ENCODE data around the gene TRIM56. TPM values are rescaled to one million over a fixed set of nuclear protein-coding genes. Genes with fewer than 3 reads are reported as not detected.
A peak's percentile ranks its signal among the peaks of the same experiment; 100 is the strongest.

The TRIM56 gene
- total RNA-seq, 1 donor from 2014 or later, result 16.0 TPM

DNA sequence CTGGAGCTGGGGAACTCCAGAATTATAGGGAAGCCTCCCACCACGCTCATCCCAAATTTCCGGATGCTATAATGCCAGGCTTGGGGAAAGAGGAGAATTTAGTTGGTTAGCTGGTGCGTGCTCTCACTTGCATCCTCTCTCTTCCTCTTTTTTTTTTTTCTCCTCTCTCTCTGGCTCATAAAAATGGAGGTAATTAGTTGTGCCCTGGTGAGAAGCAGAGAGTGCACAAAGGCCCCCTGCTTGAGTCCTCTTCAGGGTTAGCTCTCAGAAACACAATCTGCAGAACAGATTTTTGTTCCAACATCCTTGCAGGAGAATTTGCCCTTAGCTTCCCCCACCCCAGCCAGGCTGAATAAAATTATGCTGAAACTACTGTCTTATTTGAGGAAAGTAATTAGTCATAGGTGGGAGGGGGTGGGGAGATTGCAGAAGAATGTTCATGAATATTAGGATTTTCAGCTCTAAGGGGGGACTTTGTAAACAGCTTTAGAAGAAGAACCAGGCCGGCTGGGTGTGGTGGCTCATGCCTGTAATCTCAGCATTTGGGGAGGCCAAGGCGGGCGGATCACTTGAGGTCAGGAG lies 49.2 kb downstream of the TRIM56 start:
- Mint-ChIP-seq H3K4me1 (peaks cover 29% of the 10 kb centered on the region), H3K4me3 (no peak overlapping the region), H3K36me3 (ENCODE audit: low read depth) (no peaks in the 10 kb centered on the region), H3K27ac (ENCODE audit: unreplicated experiment) (no peak overlapping the region), H3K9me3 (no peaks in the 10 kb centered on the region), H3K27me3 (ENCODE audit: low read depth) (peaks cover 4% of the 10 kb centered on the region)
- no peak for TF ChIP-seq CTCF (conservative IDR thresholded peaks at IDR 0.05)
- DNase-seq (ENCODE audit: low read depth, low spot score), result no peak

DNA sequence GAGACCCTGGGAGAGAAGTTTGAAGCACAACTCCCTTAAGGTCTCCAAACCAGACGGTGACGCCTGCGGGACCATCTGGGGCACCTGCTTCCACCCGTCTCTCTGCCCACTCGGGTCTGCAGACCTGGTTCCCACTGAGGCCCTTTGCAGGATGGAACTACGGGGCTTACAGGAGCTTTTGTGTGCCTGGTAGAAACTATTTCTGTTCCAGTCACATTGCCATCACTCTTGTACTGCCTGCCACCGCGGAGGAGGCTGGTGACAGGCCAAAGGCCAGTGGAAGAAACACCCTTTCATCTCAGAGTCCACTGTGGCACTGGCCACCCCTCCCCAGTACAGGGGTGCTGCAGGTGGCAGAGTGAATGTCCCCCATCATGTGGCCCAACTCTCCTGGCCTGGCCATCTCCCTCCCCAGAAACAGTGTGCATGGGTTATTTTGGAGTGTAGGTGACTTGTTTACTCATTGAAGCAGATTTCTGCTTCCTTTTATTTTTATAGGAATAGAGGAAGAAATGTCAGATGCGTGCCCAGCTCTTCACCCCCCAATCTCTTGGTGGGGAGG lies 52.5 kb downstream of the TRIM56 start:
- Mint-ChIP-seq H3K9me3 (no peaks in the 10 kb centered on the region), H3K4me3 (no peak overlapping the region)
- TF ChIP-seq CTCF (conservative IDR thresholded peaks at IDR 0.05), result no peak

DNA sequence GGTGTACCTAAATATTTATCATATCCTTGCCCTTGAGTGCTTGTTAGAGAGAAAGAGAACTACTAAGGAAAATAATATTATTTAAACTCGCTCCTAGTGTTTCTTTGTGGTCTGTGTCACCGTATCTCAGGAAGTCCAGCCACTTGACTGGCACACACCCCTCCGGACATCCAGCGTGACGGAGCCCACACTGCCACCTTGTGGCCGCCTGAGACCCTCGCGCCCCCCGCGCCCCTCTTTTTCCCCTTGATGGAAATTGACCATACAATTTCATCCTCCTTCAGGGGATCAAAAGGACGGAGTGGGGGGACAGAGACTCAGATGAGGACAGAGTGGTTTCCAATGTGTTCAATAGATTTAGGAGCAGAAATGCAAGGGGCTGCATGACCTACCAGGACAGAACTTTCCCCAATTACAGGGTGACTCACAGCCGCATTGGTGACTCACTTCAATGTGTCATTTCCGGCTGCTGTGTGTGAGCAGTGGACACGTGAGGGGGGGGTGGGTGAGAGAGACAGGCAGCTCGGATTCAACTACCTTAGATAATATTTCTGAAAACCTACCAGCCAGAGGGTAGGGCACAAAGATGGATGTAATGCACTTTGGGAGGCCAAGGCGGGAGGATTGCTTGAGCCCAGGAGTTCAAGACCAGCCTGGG lies 53.1 kb downstream of the TRIM56 start:
- Mint-ChIP-seq H3K27me3 (ENCODE audit: low read depth) (peaks cover 4% of the 10 kb centered on the region), H3K9me3 (no peaks in the 10 kb centered on the region), H3K27ac (ENCODE audit: unreplicated experiment) (peak overlapping the region; percentile 98), H3K4me1 (peaks cover 36% of the 10 kb centered on the region), H3K36me3 (ENCODE audit: low read depth) (no peaks in the 10 kb centered on the region), H3K4me3 (peak overlapping the region; percentile 65)
- peak; percentile 68 for DNase-seq (ENCODE audit: low read depth, low spot score)
- peak; percentile 80 for TF ChIP-seq CTCF (conservative IDR thresholded peaks at IDR 0.05)

More for the DNA sequence above, 52.5 kb downstream of the TRIM56 start:
- DNase-seq (ENCODE audit: low read depth, low spot score), result no peak
- peaks cover 39% of the 10 kb centered on the region for H3K4me1 Mint-ChIP-seq
- peaks cover 4% of the 10 kb centered on the region for H3K27me3 Mint-ChIP-seq (ENCODE audit: low read depth)
- no peaks in the 10 kb centered on the region for H3K36me3 Mint-ChIP-seq (ENCODE audit: low read depth)
- H3K27ac Mint-ChIP-seq (ENCODE audit: unreplicated experiment), result no peak overlapping the region

GRCh38 chr7:101140339-101140699 lies 55.0 kb downstream of the TRIM56 start:
- no peak for DNase-seq (ENCODE audit: low read depth, low spot score)
- H3K4me3 Mint-ChIP-seq, result no peak overlapping the region
- peaks cover 2% of the 10 kb centered on the region for H3K27me3 Mint-ChIP-seq (ENCODE audit: low read depth)
- H3K4me1 Mint-ChIP-seq, result peaks cover 27% of the 10 kb centered on the region
- no peaks in the 10 kb centered on the region for H3K36me3 Mint-ChIP-seq (ENCODE audit: low read depth)
- H3K27ac Mint-ChIP-seq (ENCODE audit: unreplicated experiment), result no peak overlapping the region
- H3K9me3 Mint-ChIP-seq, result no peaks in the 10 kb centered on the region
- TF ChIP-seq CTCF (conservative IDR thresholded peaks at IDR 0.05), result no peak

GRCh38 chr7:101140746-101141382 lies 55.6 kb downstream of the TRIM56 start:
- DNase-seq (ENCODE audit: low read depth, low spot score), result no peak
- peaks cover 27% of the 10 kb centered on the region for H3K4me1 Mint-ChIP-seq
- no peaks in the 10 kb centered on the region for H3K36me3 Mint-ChIP-seq (ENCODE audit: low read depth)
- no peak for TF ChIP-seq CTCF (conservative IDR thresholded peaks at IDR 0.05)
- H3K4me3 Mint-ChIP-seq, result no peak overlapping the region
- H3K9me3 Mint-ChIP-seq, result no peaks in the 10 kb centered on the region
- peaks cover 2% of the 10 kb centered on the region for H3K27me3 Mint-ChIP-seq (ENCODE audit: low read depth)
- H3K27ac Mint-ChIP-seq (ENCODE audit: unreplicated experiment), result no peak overlapping the region

Other genes with a start within 250 kb of the TRIM56 start
- gene SLC12A9, start 232.8 kb upstream of the TRIM56 start, total RNA-seq, result 25.2 and 27.7 TPM in 2 replicates
- 34.8 and 39.7 TPM in 2 replicates for gene TRIP6, start 218.1 kb upstream of the TRIM56 start, total RNA-seq
- 330 and 356 TPM in 2 replicates for gene SRRT, start 210.4 kb upstream of the TRIM56 start, total RNA-seq
- gene UFSP1, start 195.8 kb upstream of the TRIM56 start, total RNA-seq, result 4.4 and 4.6 TPM in 2 replicates
- gene ACHE, start 189.6 kb upstream of the TRIM56 start, total RNA-seq, result 1.7 and 2.0 TPM in 2 replicates
- gene MUC3A, start 135.9 kb upstream of the TRIM56 start, total RNA-seq, result 0.16 TPM in 1 of 2 replicates, not detected in the other
- 4.9 and 7.8 TPM in 2 replicates for gene MUC12, start 115.9 kb upstream of the TRIM56 start, total RNA-seq
- not detected in 2 replicates for gene MUC17, start 65.4 kb upstream of the TRIM56 start, total RNA-seq
- 0.07 TPM in 1 of 2 replicates, not detected in the other for gene SERPINE1, start 41.6 kb downstream of the TRIM56 start, total RNA-seq
- gene AP1S1, start 69.0 kb downstream of the TRIM56 start, total RNA-seq, result 78.8 and 90.1 TPM in 2 replicates
- 8.7 and 9.1 TPM in 2 replicates for gene VGF, start 80.1 kb downstream of the TRIM56 start, total RNA-seq
- 0.70 and 1.7 TPM in 2 replicates for gene NAT16, start 94.8 kb downstream of the TRIM56 start, total RNA-seq
- not detected in 2 replicates for gene MOGAT3, start 115.6 kb downstream of the TRIM56 start, total RNA-seq
- 86.9 and 98.0 TPM in 2 replicates for gene PLOD3, start 132.1 kb downstream of the TRIM56 start, total RNA-seq
- gene ZNHIT1, start 132.7 kb downstream of the TRIM56 start, total RNA-seq, result 53.3 and 53.7 TPM in 2 replicates
- 9.1 and 10.4 TPM in 2 replicates for gene CLDN15, start 152.3 kb downstream of the TRIM56 start, total RNA-seq
- gene FIS1, start 159.6 kb downstream of the TRIM56 start, total RNA-seq, result 104 and 106 TPM in 2 replicates
- 48.0 and 54.3 TPM in 2 replicates for gene IFT22, start 236.3 kb downstream of the TRIM56 start, total RNA-seq